CD4-positive, alpha-beta T cell (primary cell): ENCODE measurements around the gene GPR141. TPM values are rescaled to one million over a fixed set of nuclear protein-coding genes. Genes with fewer than 3 reads are reported as not detected.
A peak's percentile ranks its signal among the peaks of the same experiment; 100 is the strongest.

Experiments used
- ATAC-seq: fragments of 200-7000 bp; cut with Tn5 transposase; one replicate; pipeline ENCODE4 v1.10.0; 2022; ENCODE audit warnings: mild to moderate bottlenecking; ENCODE audit not compliant: poor library complexity
- CTCF ChIA-PET: fragments of 350-600 bp; sonication (Branson Sonifier 250); formaldehyde crosslinking; loops from one replicate; lab custom pipeline; 2021; ENCODE audit warnings: antibody characterized with exemption, inconsistent platforms; lab: Charles Lee
- POLR2A ChIA-PET: fragments of 350-600 bp; sonication (Branson Sonifier 250); formaldehyde crosslinking; loops from one replicate; lab custom pipeline; 2021; ENCODE audit warnings: antibody characterized with exemption, inconsistent platforms; lab: Charles Lee
- DNase-seq, 14 experiments: peaks; one replicate each; pipeline ENCODE4 v3.0.0-alpha.2; 2013 to 2020; ENCODE audit warnings: mixed read lengths in 2 of 14
- H3K27ac ChIP-seq, 2 donors: one replicate each; pipeline versions ENCODE4 v1.5.1 to v1.7.0; 2013; ENCODE audit warnings: low read length in 2 of 2, low read depth in 1 of 2, mild to moderate bottlenecking in 1 of 2
- H3K27me3 ChIP-seq, 2 experiments: 1 replicate in 1 of 2; 2 replicates in 1 of 2; pipeline versions ENCODE4 v1.6.1 to v1.7.0; 2013; ENCODE audit warnings: low read length in 2 of 2, control low read depth in 1 of 2, mild to moderate bottlenecking in 1 of 2, moderate library complexity in 1 of 2; ENCODE audit not compliant: insufficient read depth in 2 of 2, control insufficient read depth in 1 of 2
- H3K36me3 ChIP-seq: one replicate; pipeline ENCODE4 v1.6.1; 2013; ENCODE audit warnings: low read length, control low read depth; ENCODE audit not compliant: insufficient read depth
- H3K4me1 ChIP-seq: one replicate; pipeline ENCODE4 v1.6.1; 2013; ENCODE audit warnings: low read length, control low read depth; ENCODE audit not compliant: insufficient read depth
- H3K4me3 ChIP-seq: one replicate; pipeline ENCODE4 v1.5.1; 2013; ENCODE audit warnings: mild to moderate bottlenecking, low read length, moderate library complexity
- H3K9me3 ChIP-seq, 2 experiments: 1 replicate in 1 of 2; 2 replicates in 1 of 2; pipeline versions ENCODE4 v1.6.1 to v1.7.0; 2013; ENCODE audit warnings: low read length in 2 of 2, mild to moderate bottlenecking in 2 of 2, control low read depth in 1 of 2, moderate library complexity in 1 of 2; ENCODE audit not compliant: control insufficient read depth in 1 of 2, insufficient read depth in 1 of 2
- H3K27ac Mint-ChIP-seq: one replicate; pipeline ENCODE4 v1.8.0; 2020; ENCODE audit warnings: mixed read lengths
- H3K27me3 Mint-ChIP-seq: one replicate; pipeline ENCODE4 v1.8.0; 2021; ENCODE audit warnings: mixed read lengths
- H3K36me3 Mint-ChIP-seq: one replicate; pipeline ENCODE4 v1.8.0; 2021; ENCODE audit warnings: low read depth, mixed read lengths
- H3K4me1 Mint-ChIP-seq: one replicate; pipeline ENCODE4 v1.8.0; 2021; ENCODE audit warnings: low read depth, mixed read lengths
- H3K4me3 Mint-ChIP-seq: one replicate; pipeline ENCODE4 v1.8.0; 2020; ENCODE audit warnings: mild to moderate bottlenecking, mixed read lengths
- H3K9me3 Mint-ChIP-seq: one replicate; pipeline ENCODE4 v1.8.0; 2020; ENCODE audit warnings: mixed read lengths
- CTCF ChIP-seq: fragments of 200-600 bp; IDR thresholded peaks from one replicate; pipeline ENCODE4 v1.8.0; 2022; ENCODE audit warnings: antibody characterized with exemption, mild to moderate bottlenecking
- intact Hi-C, 2 experiments: fragments of 100-400 bp; cut with DNase I in 1 of 2; cut with micrococcal nuclease in 1 of 2; formaldehyde crosslinking; loops; one replicate each; pipeline versions ENCODE4 v1.15.1 to v1.9.0; 2023 to 2025; cut with DNase I, micrococcal nuclease
- total RNA-seq, 174 experiments: library from RNA in 2 of 174; stranded (reverse) in 2 of 174; gene quantifications; one replicate each; pipeline ENCODE4 v1.2.3 and lab custom pipeline; 2021 to 2026

The GPR141 gene
- total RNA-seq, 2 experiments from 2014 or later, result not detected

GRCh38 chr7:37675749-37676148 lies 7.8 kb upstream of the GPR141 start:
- Mint-ChIP-seq H3K27ac (no peak overlapping the region), H3K27me3 (peaks cover 5% of the 10 kb centered on the region), H3K4me3 (no peak overlapping the region), H3K36me3 (no peaks in the 10 kb centered on the region), H3K9me3 (no peaks in the 10 kb centered on the region), H3K4me1 (no peaks in the 10 kb centered on the region)
- no peak overlapping the region for H3K4me3 ChIP-seq
- intact Hi-C loops, result no loop called here
- H3K9me3 ChIP-seq, result no peaks in the 10 kb centered on the region
- no peak overlapping the region for H3K27ac ChIP-seq
- ATAC-seq, result no peak
- peaks cover 0 to 6% of the 10 kb centered on the region in 2 experiments for H3K27me3 ChIP-seq
- CTCF ChIA-PET, result no interaction called here
- no peak for TF ChIP-seq CTCF
- H3K36me3 ChIP-seq, result no peaks in the 10 kb centered on the region
- H3K4me1 ChIP-seq, result no peaks in the 10 kb centered on the region
- DNase-seq, result no peak
- POLR2A ChIA-PET, result no interaction called here

- intact Hi-C loops, result no loop called here
- Histone ChIP-seq H3K4me3 (no peak overlapping the region), H3K9me3 (no peaks in the 10 kb centered on the region), H3K27me3 (no peaks in the 10 kb centered on the region), H3K4me1 (no peaks in the 10 kb centered on the region), H3K27ac (no peak overlapping the region), H3K36me3 (no peaks in the 10 kb centered on the region)
- no peak overlapping the region for H3K27ac Mint-ChIP-seq
- no peak overlapping the region for H3K4me3 Mint-ChIP-seq
- DNase-seq (no peak), ATAC-seq (no peak)
- H3K9me3 Mint-ChIP-seq, result no peaks in the 10 kb centered on the region
- no peak for TF ChIP-seq CTCF
- H3K4me1 Mint-ChIP-seq, result no peaks in the 10 kb centered on the region
- ChIA-PET POLR2A (no interaction called here), CTCF (no interaction called here)
- no peaks in the 10 kb centered on the region for H3K36me3 Mint-ChIP-seq
- H3K27me3 Mint-ChIP-seq, result peaks cover 5% of the 10 kb centered on the region
These were observed 1.4 kb downstream of the GPR141 start for GRCh38 chr7:37684927-37685326.

GRCh38 chr7:37686556-37687345 lies 3.2 kb downstream of the GPR141 start:
- CTCF ChIA-PET, result no interaction called here
- TF ChIP-seq CTCF, result no peak
- peak in 1 of 14 experiments; percentile 25 for DNase-seq
- no peaks in the 10 kb centered on the region for H3K36me3 ChIP-seq
- no peak overlapping the region for H3K27ac Mint-ChIP-seq
- no peak overlapping the region for H3K4me3 Mint-ChIP-seq
- intact Hi-C loops, result no loop called here
- no peaks in the 10 kb centered on the region for H3K4me1 ChIP-seq
- no peak overlapping the region for H3K27ac ChIP-seq
- peaks cover 5% of the 10 kb centered on the region for H3K27me3 Mint-ChIP-seq
- H3K4me3 ChIP-seq, result no peak overlapping the region
- H3K4me1 Mint-ChIP-seq, result no peaks in the 10 kb centered on the region
- no peaks in the 10 kb centered on the region for H3K36me3 Mint-ChIP-seq
- no peaks in the 10 kb centered on the region for H3K9me3 Mint-ChIP-seq
- no peak for ATAC-seq
- POLR2A ChIA-PET, result no interaction called here
- H3K9me3 ChIP-seq, result no peaks in the 10 kb centered on the region
- no peaks in the 10 kb centered on the region for H3K27me3 ChIP-seq
